Adrenal gland (tissue), 12 donors: ENCODE measurements around the gene TRAPPC12. TPM values are rescaled to one million over a fixed set of nuclear protein-coding genes. Genes with fewer than 3 reads are reported as not detected.

Source experiments
- DNase-seq, 7 donors: peaks; one replicate each; pipeline ENCODE4 v3.0.0-alpha.2; 2019 to 2020
- H3K27ac ChIP-seq, 5 donors: fragments of 200-600 bp; sonication (generic) in 4 of 5; 1 replicate in 3 of 5; 2 replicates in 2 of 5; pipeline versions ENCODE4 v1.5.1 to v1.8.0; 2016 to 2020; ENCODE audit warnings: mild to moderate bottlenecking in 1 of 5
- H3K27me3 ChIP-seq: fragments of 200-600 bp; 2 replicates; pipeline ENCODE4 v1.8.0; 2021
- H3K36me3 ChIP-seq, 2 donors: fragments of 200-600 bp; replicated peaks in 1 of 2; 1 replicate in 1 of 2; 2 replicates in 1 of 2; pipeline versions ENCODE4 v1.5.1 to v1.8.0; 2018 to 2022
- H3K4me1 ChIP-seq, 2 donors: fragments of 200-600 bp; replicated peaks in 1 of 2; 1 replicate in 1 of 2; 2 replicates in 1 of 2; pipeline versions ENCODE4 v1.5.1 to v1.8.0; 2018 to 2021
- H3K4me3 ChIP-seq, 4 donors: fragments of 200-600 bp; sonication (generic) in 3 of 4; one replicate each; pipeline ENCODE4 v1.5.1; 2016 to 2018
- H3K9me3 ChIP-seq, 3 donors: fragments of 200-600 bp; sonication (generic) in 1 of 3; replicated peaks in 1 of 3; 1 replicate in 2 of 3; 2 replicates in 1 of 3; pipeline versions ENCODE4 v1.5.1 to v1.8.0; 2016 to 2021
- POLR2A ChIP-seq, 2 donors: fragments of 450-650 bp; IDR thresholded peaks; one replicate each; pipeline ENCODE4 v1.6.1; 2017; ENCODE audit warnings: antibody characterized with exemption in 2 of 2, mild to moderate bottlenecking in 2 of 2, moderate library complexity in 1 of 2
- WGBS, 4 donors: extraction: QIAGEN DNeasy Blood & Tissue Kit in 2 of 4; methylation state at CpG; one replicate each; pipeline versions ENCODE4 v1.1.5 to v1.1.7; 2013 to 2017; 5-methylcytosine and 5-hydroxymethylcytosine counted together
- intact Hi-C, 2 donors: fragments of 100-400 bp; cut with DNase I; formaldehyde crosslinking; loops; one replicate each; pipeline versions ENCODE4 v1.14.1 to v1.15.0; 2022 to 2023
- polyA plus RNA-seq, 3 donors: library from polyadenylated mRNA; stranded (reverse); fragments of 200-250 nt in 2 of 3; fragments of 350-450 nt in 1 of 3; fragmentation: Illumina TruSeq in 1 of 3; extraction: RNeasy Lipid Tissue Mini Kit (QIAGEN cat#74804) in 1 of 3; gene quantifications; one replicate each; pipeline ENCODE4 v1.2.3, GENCODE V29; 2013 to 2014
- total RNA-seq, 9 donors: library from RNA; depleted of rRNA in 4 of 9; stranded (reverse); fragments of >200 nt in 4 of 9; fragments of 120-200 nt in 1 of 9; fragmentation: NEBNext Ultra II Directional in 1 of 9; extraction: Animal tissue kit (Norgen Biotek cat#: 25700) in 1 of 9; gene quantifications; one replicate each; pipeline versions ENCODE4 v1.1.0 to v1.2.4, GENCODE V29; 2013 to 2023
- TF ChIP-seq, protein P1 (sequence below), 6 experiments: fragments of 450-650 bp in 4 of 6; fragments of 200-600 bp in 2 of 6; sonication (generic) in 1 of 6; IDR thresholded peaks; 1 replicate in 5 of 6; 2 replicates in 1 of 6; pipeline versions ENCODE4 v1.5.1 to v1.8.0; 2016 to 2021; ENCODE audit warnings: antibody characterized with exemption in 6 of 6, mild to moderate bottlenecking in 2 of 6, moderate library complexity in 1 of 6
- donor health status: healthy with polysubstance abuse.
- donor health status: Bipolar disorder and iron deficiency.
- donor health status: DM: yes; HTN: yes; CAD: no.
- donor health status: DM: no; HTN: no; CAD: no.
- donor health status: DM: no; HTN: no; CAD: no.
- donor health status: DM: yes; HTN: yes; CAD: no.

The TRAPPC12 gene
- total and polyA plus RNA-seq, 12 donors, result 58.3 to 334 (median 99.5) TPM

GRCh38 chr2:3450385-3451010 lies 71.0 kb downstream of the TRAPPC12 start:
- TF ChIP-seq POLR2A (IDR thresholded peaks at IDR 0.05), result no peak
- TF ChIP-seq, protein P1, sequence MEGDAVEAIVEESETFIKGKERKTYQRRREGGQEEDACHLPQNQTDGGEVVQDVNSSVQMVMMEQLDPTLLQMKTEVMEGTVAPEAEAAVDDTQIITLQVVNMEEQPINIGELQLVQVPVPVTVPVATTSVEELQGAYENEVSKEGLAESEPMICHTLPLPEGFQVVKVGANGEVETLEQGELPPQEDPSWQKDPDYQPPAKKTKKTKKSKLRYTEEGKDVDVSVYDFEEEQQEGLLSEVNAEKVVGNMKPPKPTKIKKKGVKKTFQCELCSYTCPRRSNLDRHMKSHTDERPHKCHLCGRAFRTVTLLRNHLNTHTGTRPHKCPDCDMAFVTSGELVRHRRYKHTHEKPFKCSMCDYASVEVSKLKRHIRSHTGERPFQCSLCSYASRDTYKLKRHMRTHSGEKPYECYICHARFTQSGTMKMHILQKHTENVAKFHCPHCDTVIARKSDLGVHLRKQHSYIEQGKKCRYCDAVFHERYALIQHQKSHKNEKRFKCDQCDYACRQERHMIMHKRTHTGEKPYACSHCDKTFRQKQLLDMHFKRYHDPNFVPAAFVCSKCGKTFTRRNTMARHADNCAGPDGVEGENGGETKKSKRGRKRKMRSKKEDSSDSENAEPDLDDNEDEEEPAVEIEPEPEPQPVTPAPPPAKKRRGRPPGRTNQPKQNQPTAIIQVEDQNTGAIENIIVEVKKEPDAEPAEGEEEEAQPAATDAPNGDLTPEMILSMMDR (IDR thresholded peaks at IDR 0.05), result no peak
- H3K4me1 ChIP-seq, result peaks cover 0 to 4% of the 10 kb centered on the region in 2 donors
- no peaks in the 10 kb centered on the region for H3K9me3 ChIP-seq
- DNase-seq, result peak in 1 of 7 donors; percentile 53
- 75 to 86% (median 82%) methylated on average over 8 to 16 of the region's 16 CpGs for WGBS, 4 donors
- intact Hi-C loops, result loop anchor here in 1 of 2 donors (10.0 kb wide), 1 partner anchor 266 kb away; no protein-coding TSS in a partner anchor
- no peak overlapping the region for H3K27ac ChIP-seq
- no peak overlapping the region for H3K4me3 ChIP-seq
- no peaks in the 10 kb centered on the region for H3K27me3 ChIP-seq
- peaks cover 0 to 29% of the 10 kb centered on the region in 2 donors for H3K36me3 ChIP-seq

DNA sequence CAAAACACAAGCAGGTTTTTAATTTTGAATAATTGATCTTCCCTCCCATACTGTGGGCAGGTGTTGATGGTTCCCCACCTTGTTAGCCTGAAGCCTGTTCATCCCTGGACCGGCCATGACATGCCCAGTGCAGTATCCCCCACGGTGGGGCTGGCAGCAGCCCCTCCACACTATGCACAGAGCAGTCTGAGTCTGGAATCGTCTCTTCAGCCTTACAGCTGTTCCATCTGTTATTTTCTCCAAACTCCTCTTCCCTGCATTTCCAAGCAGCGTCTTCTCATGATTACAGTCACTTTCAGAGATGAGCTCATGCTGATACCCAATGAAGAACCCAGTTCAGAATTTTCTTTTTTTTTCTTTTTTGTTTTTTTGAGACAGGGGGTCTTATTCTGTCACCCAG lies 71.7 kb downstream of the TRAPPC12 start:
- H3K36me3 ChIP-seq, result peaks cover 0 to 27% of the 10 kb centered on the region in 2 donors
- DNase-seq, result no peak
- no peaks in the 10 kb centered on the region for H3K9me3 ChIP-seq
- no peaks in the 10 kb centered on the region for H3K27me3 ChIP-seq
- 92 to 96% (median 95%) methylated on average over 4 of the region's 4 CpGs for WGBS, 4 donors
- no peak for TF ChIP-seq POLR2A (IDR thresholded peaks at IDR 0.05)
- TF ChIP-seq, protein P1 (IDR thresholded peaks at IDR 0.05), result no peak
- peaks cover 0 to 4% of the 10 kb centered on the region in 2 donors for H3K4me1 ChIP-seq
- no peak overlapping the region for H3K27ac ChIP-seq
- no peak overlapping the region for H3K4me3 ChIP-seq
- intact Hi-C loops, result loop anchor here in 1 of 2 donors (10.0 kb wide), 1 partner anchor 266 kb away; no protein-coding TSS in a partner anchor

- no peaks in the 10 kb centered on the region for H3K27me3 ChIP-seq
- peak in 1 of 7 donors; percentile 40 for DNase-seq
- intact Hi-C loops, result loop anchor here in 1 of 2 donors (10.0 kb wide), 1 partner anchor 267 kb away; no protein-coding TSS in a partner anchor
- no peaks in the 10 kb centered on the region for H3K9me3 ChIP-seq
- peaks cover 0 to 25% of the 10 kb centered on the region in 2 donors for H3K36me3 ChIP-seq
- peaks cover 0 to 4% of the 10 kb centered on the region in 2 donors for H3K4me1 ChIP-seq
- H3K4me3 ChIP-seq, result no peak overlapping the region
- 93 to 96% (median 95%) methylated on average over 3 to 17 of the region's 17 CpGs for WGBS, 4 donors
- no peak for TF ChIP-seq POLR2A (IDR thresholded peaks at IDR 0.05)
- TF ChIP-seq, protein P1 (IDR thresholded peaks at IDR 0.05), result no peak
- no peak overlapping the region for H3K27ac ChIP-seq
These were observed 72.6 kb downstream of the TRAPPC12 start for GRCh38 chr2:3451926-3452671.
